ENCODE results near the gene RAPGEF4.

The RAPGEF4 gene

GRCh38 chr2:172865422-172865821 is 129.8 kb downstream of the RAPGEF4 start:
- DNase-seq: peak; percentile 11

DNA sequence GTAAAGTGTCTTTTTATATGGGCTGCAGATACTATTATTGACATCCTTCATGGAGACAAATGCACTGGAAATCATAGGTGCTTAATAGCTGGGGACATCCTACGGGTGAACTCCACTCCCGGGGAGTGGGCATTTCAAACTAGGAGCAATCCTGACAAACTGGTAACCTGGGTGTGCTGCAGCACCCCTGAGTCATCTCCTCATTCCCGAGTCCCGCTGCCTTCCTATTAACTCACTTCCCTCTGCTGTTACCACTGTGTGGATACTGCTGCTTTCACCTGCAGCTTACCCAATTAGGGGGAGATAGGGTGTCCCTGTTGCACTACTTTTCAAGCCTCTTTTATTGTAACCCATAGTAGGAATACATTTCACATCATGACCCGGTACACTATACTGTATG is 134.2 kb downstream of the RAPGEF4 start:
- no peak for DNase-seq

GRCh38 chr2:172870396-172870795 is 134.8 kb downstream of the RAPGEF4 start:
- DNase-seq: no peak

DNA sequence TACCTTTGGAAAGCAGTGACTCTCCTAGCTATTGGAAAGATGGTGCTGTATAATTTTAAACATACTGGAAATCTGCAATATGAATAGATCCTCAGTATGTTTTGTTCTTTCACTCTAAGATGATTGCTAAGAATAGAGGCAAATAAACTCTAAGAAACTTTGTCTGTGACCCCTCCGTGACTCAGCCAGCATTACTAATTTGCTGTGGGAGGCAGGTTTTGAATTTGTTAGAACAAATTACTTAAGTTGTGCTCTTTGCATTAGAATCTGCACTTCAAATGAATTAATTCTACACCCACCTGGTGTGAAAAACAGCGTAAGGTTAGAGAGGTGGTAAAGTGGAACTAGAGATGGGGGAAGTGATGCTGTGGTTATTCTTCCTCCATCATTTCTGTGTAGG is 142.2 kb downstream of the RAPGEF4 start:
- DNase-seq: no peak

DNA sequence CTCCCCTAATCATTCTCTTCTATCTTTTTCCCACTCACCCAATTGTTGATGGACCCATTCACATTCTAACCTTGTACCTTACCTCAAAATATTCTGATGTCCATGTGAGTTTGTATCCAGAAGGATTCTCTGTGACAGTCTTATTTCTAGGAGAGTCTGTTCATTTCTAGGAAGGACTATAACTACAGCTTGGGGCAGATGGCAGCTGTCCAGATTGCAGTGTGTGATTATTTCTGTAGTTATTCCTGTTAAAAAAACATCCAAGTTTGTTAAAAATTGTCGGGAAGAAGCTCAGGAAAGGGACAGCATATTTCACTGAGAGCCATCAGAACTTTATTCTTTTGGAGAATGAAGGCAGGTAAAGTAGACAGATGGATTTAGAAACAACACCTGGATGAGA is 142.6 kb downstream of the RAPGEF4 start:
- DNase-seq: no peak

DNA sequence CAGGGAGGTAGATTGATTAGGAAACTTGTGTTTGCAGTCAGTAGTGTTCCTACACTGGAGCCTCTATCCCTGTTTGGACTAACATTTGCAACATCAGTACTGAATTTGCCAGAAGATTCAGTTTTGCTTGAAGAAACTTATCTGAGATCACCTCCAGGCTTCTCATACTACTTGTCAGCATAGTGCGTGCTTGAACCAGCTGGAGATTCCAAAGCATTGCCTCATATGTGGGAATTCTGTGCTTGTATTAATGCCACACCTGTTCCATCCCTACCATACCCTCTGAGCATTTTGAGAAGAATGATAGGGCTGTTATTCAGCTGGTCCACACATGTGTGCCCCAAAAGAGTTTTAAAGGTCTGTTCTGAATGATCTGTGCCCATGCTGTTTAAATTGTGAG is 148.7 kb downstream of the RAPGEF4 start:
- no peak for DNase-seq

GRCh38 chr2:172885996-172886395 is 150.4 kb downstream of the RAPGEF4 start:
- DNase-seq: peak; percentile 19

DNA sequence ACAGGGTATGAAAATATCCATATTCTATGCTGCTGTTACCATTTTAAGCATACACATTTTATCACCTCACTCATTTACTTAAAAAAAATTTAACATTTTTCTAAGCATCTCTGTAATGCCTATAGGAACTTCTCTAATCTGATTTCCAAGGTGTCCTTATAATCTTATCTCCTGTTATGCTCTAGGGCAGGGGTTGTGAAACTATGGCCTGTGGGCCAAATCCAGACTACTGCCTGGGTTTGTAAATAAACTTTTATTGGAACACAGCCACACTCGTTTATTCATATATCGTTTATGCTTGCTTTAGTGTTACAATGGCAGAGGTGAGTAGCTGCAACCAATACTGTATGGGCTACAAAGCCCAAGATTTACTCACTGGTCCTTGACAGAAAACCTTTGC is 151.6 kb downstream of the RAPGEF4 start:
- DNase-seq: no peak

DNA sequence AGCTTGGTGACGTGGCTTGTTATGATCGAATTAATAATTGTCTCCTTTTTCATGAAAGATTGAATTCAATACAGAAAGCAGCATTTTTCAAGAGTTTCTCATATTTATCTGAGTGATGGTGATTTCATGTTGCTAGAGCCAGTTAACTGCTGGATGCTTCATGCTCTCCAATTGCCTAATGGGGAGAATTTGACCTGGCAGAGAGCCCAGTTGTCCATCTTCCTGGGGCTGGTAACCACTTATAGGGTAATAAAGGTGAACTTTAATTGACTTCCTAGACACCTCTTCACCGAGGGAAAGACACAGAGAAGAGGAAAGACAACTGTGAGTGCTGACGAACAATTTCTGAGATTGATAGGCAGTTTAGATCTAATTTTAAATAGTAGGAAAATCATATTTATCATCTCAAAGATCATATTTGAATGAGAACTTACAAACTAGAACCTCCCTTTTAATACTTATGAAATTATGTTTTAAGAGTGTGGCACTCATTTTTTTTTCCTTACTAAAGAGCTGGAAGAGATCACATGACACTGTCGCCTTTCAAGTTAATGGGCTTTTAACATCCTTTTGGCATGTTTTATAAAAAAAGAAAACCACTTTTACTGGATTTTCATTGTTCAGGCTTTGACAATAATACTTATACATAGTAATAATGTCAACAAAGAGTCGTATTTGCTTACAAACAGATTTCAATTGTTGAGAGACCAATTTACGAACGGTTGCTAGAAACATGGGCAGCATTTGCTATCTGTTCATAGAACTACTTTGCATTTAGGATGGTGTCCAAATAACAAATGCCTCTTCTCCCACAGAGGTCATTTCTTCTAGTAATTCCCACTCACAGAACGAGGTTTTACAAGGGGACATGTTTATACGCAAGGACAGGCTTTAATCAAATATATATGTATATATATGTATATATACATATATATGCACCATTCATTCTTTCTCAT is 153.3 kb downstream of the RAPGEF4 start:
- DNase-seq: no peak

DNA sequence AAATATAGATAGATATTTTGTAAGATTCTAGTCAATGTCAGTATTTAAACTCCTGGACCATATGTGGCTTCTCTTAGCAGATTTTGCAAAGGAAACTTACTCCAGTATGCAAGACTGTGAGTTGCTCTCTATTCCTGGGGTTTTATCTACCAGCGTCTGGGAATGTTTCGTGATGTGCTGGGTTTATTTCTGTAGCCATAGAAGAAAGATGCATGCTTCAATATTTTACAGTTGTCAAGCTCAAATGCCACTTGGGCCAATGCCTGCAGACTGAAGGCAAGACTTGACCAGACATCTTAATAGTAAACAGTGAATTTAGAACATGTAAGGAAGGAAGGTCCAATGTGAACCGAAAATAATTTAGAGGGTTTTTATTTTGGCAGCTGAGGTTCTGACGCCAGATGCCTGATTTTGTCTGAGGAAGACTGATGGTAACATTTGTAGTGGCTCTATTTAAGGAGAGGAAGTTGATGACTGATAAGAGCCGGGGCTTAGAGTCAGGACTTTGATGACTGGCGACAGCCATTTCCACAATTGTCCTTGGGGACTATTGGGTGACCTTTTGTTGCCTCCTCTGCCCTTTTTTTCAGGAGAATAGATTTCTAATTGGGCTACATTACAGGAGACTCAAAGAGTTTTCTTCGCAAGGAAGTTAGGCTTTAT is 154.3 kb downstream of the RAPGEF4 start:
- no peak for DNase-seq

- no peak for DNase-seq
Observed at GRCh38 chr2:172893111-172893510, 157.5 kb downstream of the RAPGEF4 start.

DNA sequence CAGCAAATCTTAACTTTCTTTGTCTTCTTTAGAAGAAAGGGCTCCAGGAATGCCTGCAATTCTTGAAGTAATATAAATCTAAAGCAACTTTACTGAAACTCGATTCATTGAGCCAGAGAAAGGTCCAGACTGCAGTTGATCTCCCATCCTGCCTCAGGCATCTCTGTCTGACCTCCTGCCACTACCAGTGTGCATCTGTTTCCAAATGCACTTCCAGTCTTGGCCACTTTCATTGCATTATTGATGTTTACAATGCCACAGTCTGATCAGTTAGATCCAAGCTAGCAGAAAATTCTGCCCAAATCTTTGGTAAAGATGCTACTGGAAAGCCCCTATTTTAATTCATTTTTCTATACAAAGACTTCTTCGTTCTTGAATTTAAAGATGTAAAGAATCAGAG is 158.0 kb downstream of the RAPGEF4 start:
- DNase-seq: no peak

- no peak for DNase-seq
Observed at GRCh38 chr2:172894689-172895387, 159.2 kb downstream of the RAPGEF4 start.

- no peak for DNase-seq
Observed at GRCh38 chr2:172896661-172897081, 161.0 kb downstream of the RAPGEF4 start.

DNA sequence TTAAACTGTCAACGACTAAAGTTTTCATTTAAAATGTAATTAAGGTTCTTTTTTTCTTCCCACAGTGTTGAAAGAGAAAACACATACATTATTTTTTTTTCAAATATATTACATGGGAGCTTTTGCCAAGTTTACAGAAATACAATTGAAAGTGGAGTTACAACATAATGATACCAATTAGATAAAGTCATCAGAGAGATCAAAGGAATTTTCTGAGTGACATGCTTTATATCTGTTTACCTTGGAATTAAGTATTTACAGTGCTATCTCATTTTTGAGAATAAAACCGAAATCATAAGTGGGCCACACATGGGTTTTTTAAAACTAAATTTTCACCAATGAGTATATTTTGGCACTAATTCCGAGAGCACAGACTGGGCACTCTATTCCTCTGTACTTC is 165.2 kb downstream of the RAPGEF4 start:
- DNase-seq: no peak

DNA sequence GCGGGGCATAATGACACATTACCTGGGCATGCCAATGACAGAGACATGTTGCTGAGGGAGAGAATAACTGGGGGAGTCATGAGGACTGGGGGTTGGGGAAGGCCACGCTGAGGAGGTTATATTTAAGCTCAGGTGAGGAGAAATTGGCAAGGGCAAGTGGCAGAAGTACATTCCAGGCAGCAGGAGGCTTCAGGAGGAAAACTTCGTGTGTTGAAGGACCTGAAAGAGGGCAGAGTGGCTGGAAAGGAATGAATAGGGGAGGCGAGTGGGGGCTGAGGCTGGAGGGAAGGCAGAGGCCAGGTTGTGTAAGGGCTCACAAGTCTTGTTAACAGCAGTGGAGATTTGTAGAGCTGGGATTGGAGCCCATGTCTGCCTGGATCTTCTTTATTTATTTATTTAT is 166.3 kb downstream of the RAPGEF4 start:
- no peak for DNase-seq

DNA sequence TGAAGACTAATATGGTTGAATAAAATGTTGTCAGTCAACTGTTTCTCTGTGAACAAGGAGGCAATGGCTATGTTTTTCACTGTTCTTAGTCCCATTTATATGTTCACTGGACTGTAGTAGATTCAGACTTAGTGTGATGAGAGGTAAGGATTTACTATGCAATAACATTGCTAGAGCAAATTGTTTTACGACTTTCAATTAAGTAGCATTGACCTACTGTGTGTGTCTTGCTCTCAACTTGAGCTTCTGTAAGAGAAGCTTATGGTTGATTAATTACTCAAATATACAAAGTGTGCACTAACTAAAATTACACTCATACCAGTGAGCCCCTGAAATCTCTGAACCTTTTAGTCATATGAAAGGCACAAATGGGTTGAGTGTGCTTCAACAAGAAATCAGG is 168.6 kb downstream of the RAPGEF4 start:
- no peak for DNase-seq

DNA sequence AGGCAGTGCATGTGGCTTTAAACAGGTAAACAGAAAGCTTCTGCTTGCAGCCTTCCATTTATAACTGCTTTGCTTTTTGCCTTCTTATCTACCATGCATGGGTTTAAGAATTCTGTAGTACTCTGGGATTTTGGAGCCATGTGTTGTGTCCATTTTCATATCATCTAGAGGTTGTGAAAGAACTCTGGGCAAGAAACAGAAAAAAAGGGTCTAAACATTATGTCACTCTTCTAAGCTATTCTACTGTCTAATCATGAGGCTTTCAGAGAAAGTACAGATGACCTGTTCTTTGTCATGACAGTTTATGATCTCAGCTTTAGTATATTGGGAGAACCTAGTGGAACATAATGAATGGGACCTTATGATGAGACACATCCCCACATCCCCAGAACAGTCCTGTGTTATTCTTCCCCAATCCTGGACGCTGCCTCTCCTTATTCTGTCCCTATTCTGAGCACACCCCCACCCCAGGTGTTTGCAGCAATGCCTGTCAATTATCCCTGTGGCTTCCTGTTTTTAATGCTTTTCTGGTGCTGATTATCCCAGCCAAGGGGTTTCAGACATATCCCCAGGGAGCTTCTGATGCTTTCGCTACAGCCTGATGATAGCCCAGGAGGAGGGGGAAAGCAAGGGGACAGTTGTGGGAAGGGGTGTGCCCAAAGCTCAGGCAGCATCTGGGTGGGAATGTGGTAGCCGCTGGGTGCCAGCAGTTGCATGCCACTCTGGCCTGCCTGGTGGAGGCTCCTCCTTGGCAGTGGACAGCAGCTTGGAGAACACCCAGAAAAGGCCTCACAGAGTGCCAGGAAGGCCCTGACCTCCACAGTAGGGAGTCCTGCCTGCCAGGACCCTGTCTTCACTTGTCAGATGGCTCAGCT is 170.5 kb downstream of the RAPGEF4 start:
- DNase-seq: no peak

- no peak for DNase-seq
Observed at GRCh38 chr2:172908275-172908674, 172.6 kb downstream of the RAPGEF4 start.

DNA sequence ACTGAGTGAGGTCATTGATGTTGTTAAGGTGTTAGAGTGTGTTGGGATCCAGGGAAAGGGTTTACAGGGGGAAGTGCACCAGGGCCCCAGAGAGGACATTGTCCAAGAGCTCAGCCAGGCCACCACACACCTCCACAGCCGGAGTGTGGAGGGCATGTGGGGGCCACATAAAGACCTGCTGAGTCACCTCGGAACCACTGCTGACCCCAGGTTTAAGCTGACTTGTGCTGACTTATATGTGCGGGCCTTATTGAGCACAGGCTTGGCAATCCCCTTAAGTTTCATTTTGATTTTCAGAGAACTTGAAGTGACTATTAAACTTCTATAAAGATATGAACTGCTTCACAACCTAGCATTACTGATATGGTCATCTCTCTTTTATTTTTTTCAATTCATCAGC is 173.8 kb downstream of the RAPGEF4 start:
- no peak for DNase-seq

DNA sequence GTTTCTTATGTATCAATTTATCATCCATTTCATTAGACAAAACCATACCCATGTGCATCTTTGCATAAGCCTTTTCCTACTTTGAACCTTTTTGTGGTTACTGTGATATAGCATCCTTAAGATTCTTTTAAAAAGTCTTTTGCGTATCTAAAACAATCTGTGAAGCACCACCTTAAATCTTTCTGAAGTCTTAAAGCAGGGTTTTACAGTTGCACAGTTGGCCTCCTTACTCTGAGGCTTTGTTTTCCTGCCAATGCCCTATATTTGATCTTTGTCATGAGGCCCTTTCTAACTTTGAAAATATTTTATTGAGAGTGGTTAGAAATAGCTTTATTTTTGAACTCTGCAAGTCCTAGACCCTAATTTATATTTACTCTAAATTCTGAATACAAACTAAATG is 176.6 kb downstream of the RAPGEF4 start:
- DNase-seq: no peak

- DNase-seq: no peak
Observed at GRCh38 chr2:172914341-172915008, 178.8 kb downstream of the RAPGEF4 start.
